Psoas muscle (tissue), 8 donors: ENCODE measurements around the gene CFAP100. TPM values are rescaled to one million over a fixed set of nuclear protein-coding genes. Genes with fewer than 3 reads are reported as not detected.

Experiments used
- ATAC-seq, 4 donors: fragments of 200-7000 bp; cut with Tn5 transposase; one replicate each; pipeline ENCODE4 v1.9.1; 2020; ENCODE audit warnings: moderate library complexity in 3 of 4, mild to moderate bottlenecking in 2 of 4
- DNase-seq, 2 donors: peaks; one replicate each; pipeline ENCODE4 v3.0.0-alpha.2; 2020
- H3K27ac ChIP-seq: fragments of 200-600 bp; one replicate; pipeline ENCODE4 v1.8.0; 2022
- H3K27me3 ChIP-seq, 3 donors: fragments of 200-600 bp in 1 of 3; one replicate each; pipeline versions ENCODE4 v1.6.1 to v1.8.0; 2013 to 2022; ENCODE audit warnings: low read length in 2 of 3, mild to moderate bottlenecking in 2 of 3, moderate library complexity in 1 of 3; ENCODE audit not compliant: insufficient read depth in 3 of 3
- H3K36me3 ChIP-seq, 2 donors: fragments of 200-600 bp in 1 of 2; one replicate each; pipeline versions ENCODE4 v1.6.1 to v1.8.0; 2013 to 2022; ENCODE audit warnings: low read depth in 1 of 2, mild to moderate bottlenecking in 1 of 2, moderate library complexity in 1 of 2; ENCODE audit not compliant: insufficient read depth in 1 of 2
- H3K4me1 ChIP-seq: fragments of 200-600 bp; one replicate; pipeline ENCODE4 v1.8.0; 2022
- H3K4me3 ChIP-seq: fragments of 200-600 bp; one replicate; pipeline ENCODE4 v1.8.0; 2022; ENCODE audit warnings: mild to moderate bottlenecking
- H3K9me3 ChIP-seq: fragments of 200-600 bp; one replicate; pipeline ENCODE4 v1.8.0; 2022
- WGBS, 3 donors: extraction: QIAGEN DNeasy Blood & Tissue Kit; methylation state at CpG; one replicate each; pipeline versions ENCODE4 v1.1.6 to v1.1.7; 2013; 5-methylcytosine and 5-hydroxymethylcytosine counted together
- intact Hi-C, 2 donors: fragments of 100-400 bp; cut with DNase I; formaldehyde crosslinking; loops; one replicate each; pipeline versions ENCODE4 v1.11.0 to v1.14.2; 2022
- polyA plus RNA-seq, 3 donors: library from polyadenylated mRNA; stranded (reverse); fragments of 200-250 nt; gene quantifications; one replicate each; pipeline ENCODE4 v1.2.3, GENCODE V29; 2013
- total RNA-seq, 4 donors: library from RNA; stranded (reverse); fragmentation: NEBNext Ultra II Directional in 2 of 4; extraction: Animal tissue kit (Norgen Biotek cat#: 25700) in 2 of 4; gene quantifications; one replicate each; pipeline versions ENCODE4 v1.2.1 to v1.2.4, GENCODE V29; 2021 to 2023
- TF ChIP-seq, protein P1 (sequence below): fragments of 200-600 bp; IDR thresholded peaks from one replicate; pipeline ENCODE4 v1.8.0; 2022; ENCODE audit warnings: antibody characterized with exemption
- donor health status: healthy with polysubstance abuse.
- donor health status: DM: no; HTN: no; CAD: no; lungs with moderate emphysema.
- donor health status: Bipolar disorder and iron deficiency.
- donor health status: healthy.
- donor health status: DM: yes; HTN: yes; CAD: no.
- donor health status: DM: no; HTN: no; CAD: no.
- donor health status: DM: no; HTN: no; CAD: no.
- donor health status: DM: yes; HTN: yes; CAD: no.

The CFAP100 gene
- total and polyA plus RNA-seq, 7 donors, result not detected

DNA sequence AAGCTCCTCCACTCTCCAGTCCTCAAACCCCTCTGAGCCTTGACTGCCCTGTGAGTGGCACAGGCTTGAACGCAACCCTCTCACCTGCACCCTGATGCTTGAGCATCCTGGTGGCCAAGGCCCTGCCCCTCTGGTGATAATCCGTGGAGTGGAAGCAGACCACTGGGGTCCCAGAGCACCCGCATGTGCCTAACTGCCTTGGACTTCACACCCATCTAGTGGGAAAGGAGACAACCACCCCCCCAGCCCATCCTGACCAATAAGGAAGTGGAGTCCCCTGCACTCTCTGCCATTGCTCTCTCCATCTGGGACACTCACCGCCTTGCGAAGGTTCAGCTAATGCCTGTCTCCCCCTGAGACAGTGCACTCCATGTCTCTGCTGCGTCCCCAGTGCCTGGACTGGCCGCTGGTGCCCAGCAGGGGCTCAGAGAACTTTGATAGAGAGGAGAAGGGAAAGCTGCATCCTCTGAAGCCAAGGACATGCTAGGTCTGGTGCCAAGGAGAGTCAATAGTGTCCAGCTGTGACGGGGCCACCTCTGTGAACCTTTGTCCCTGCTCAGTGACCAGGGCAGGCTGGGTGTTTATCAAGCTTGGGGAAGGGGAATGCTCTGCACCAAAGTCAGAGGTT is 40.9 kb upstream of the CFAP100 start:
- H3K27me3 ChIP-seq, result no peaks in the 10 kb centered on the region
- no peaks in the 10 kb centered on the region for H3K9me3 ChIP-seq
- intact Hi-C loops, result loop anchor here in 1 of 2 donors (2.0 to 10.0 kb wide), 3 partner anchors 67 to 121 kb away; partner anchors contain the start of gene ZXDC
- ATAC-seq (no peak), DNase-seq (peak; percentile 15 to 60)
- 66 to 71% (median 67%) methylated on average over 8 of the region's 8 CpGs for WGBS, 3 donors
- peak overlapping the region; percentile 99 for H3K27ac ChIP-seq
- peaks cover 0 to 25% of the 10 kb centered on the region in 2 donors for H3K36me3 ChIP-seq
- TF ChIP-seq, protein P1, sequence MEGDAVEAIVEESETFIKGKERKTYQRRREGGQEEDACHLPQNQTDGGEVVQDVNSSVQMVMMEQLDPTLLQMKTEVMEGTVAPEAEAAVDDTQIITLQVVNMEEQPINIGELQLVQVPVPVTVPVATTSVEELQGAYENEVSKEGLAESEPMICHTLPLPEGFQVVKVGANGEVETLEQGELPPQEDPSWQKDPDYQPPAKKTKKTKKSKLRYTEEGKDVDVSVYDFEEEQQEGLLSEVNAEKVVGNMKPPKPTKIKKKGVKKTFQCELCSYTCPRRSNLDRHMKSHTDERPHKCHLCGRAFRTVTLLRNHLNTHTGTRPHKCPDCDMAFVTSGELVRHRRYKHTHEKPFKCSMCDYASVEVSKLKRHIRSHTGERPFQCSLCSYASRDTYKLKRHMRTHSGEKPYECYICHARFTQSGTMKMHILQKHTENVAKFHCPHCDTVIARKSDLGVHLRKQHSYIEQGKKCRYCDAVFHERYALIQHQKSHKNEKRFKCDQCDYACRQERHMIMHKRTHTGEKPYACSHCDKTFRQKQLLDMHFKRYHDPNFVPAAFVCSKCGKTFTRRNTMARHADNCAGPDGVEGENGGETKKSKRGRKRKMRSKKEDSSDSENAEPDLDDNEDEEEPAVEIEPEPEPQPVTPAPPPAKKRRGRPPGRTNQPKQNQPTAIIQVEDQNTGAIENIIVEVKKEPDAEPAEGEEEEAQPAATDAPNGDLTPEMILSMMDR, result no peak
- peaks cover 78% of the 10 kb centered on the region for H3K4me1 ChIP-seq
- H3K4me3 ChIP-seq, result peak overlapping the region; percentile 74

- peak overlapping the region; percentile 99 for H3K27ac ChIP-seq
- H3K4me3 ChIP-seq, result peak overlapping the region; percentile 74
- DNase-seq (peak in 1 of 2 donors; percentile 56), ATAC-seq (no peak)
- peaks cover 0 to 25% of the 10 kb centered on the region in 2 donors for H3K36me3 ChIP-seq
- TF ChIP-seq, protein P1, result no peak
- no peaks in the 10 kb centered on the region for H3K9me3 ChIP-seq
- H3K4me1 ChIP-seq, result peaks cover 70% of the 10 kb centered on the region
- intact Hi-C loops, result loop anchor here (2.0 to 10.0 kb wide), 4 partner anchors 67 to 120 kb away; partner anchors contain the start of gene ZXDC (in 1 of the 2)
- 33 to 67% (median 37%) methylated on average over 7 of the region's 7 CpGs for WGBS, 3 donors
- no peaks in the 10 kb centered on the region for H3K27me3 ChIP-seq
Measured at GRCh38 chr3:126354776-126355175, 39.9 kb upstream of the CFAP100 start.

DNA sequence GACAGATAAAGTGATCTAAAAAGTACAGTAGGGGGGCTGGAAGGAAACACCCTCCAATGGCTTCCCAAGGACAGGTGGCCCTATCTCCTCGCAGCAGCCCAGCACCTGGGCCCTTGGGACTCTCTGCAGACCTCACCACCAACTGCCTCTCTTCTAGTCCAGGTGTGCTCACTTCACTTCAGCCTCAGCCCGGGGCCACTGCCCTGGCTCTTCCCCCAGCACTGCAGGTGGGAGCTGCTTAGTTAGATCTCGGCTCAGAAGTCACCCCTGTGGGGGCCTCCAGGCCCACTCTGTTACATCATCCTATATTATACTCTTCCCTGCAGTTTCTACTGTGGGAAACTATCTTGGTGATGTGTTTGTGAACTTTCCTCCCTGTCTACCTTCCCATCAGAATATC is 39.5 kb upstream of the CFAP100 start:
- TF ChIP-seq, protein P1, result no peak
- DNase-seq, result peak in 1 of 2 donors; percentile 46
- Histone ChIP-seq H3K27ac (peak overlapping the region; percentile 99), H3K36me3 (peaks cover 0 to 23% of the 10 kb centered on the region in 2 donors), H3K27me3 (no peaks in the 10 kb centered on the region), H3K9me3 (no peaks in the 10 kb centered on the region), H3K4me1 (peaks cover 65% of the 10 kb centered on the region), H3K4me3 (peak overlapping the region; percentile 74)
- no peak for ATAC-seq
- intact Hi-C loops, result loop anchor here (2.0 to 10.0 kb wide), 3 partner anchors 93 to 120 kb away; partner anchors contain the start of gene ZXDC (in 1 of the 2)
- WGBS, 3 donors, result 36 to 53% (median 51%) methylated on average over 3 of the region's 3 CpGs

DNA sequence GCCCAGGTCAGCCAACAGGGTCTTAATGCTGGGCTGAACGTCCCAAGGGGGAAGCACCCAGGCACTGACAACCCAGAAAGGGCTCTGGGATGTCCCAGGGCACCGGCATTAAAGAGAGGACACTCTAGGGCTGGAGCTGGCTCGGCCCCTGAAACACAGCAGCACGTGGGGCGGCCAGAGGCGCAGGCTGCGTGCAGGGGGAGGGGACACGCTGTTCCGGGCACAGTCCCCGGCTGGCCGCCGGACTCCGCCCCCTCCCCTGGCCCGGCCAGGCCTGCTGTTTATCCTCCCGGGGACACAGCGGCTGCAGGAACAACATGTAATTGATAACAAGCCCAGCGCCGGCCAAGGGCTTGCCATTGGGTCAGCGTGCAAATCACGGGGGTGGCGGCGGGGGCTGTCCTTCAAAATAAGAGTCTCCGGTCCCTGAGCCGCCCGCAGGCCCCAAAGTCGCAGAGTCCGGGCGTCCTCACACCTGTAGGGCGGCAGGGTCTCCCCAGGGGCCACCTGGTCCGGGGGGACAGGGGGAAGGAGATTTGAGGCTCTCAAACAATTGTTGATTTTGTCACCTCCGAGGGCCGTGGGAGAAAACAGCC is 38.8 kb upstream of the CFAP100 start:
- intact Hi-C loops, result loop anchor here (2.0 to 10.0 kb wide), 3 partner anchors 94 to 119 kb away; partner anchors contain the start of gene ZXDC (in 1 of the 2)
- peak overlapping the region; percentile 99 for H3K27ac ChIP-seq
- ATAC-seq, result peak; percentile 83 to 91 (median 86)
- TF ChIP-seq, protein P1, result no peak
- H3K27me3 ChIP-seq, result no peaks in the 10 kb centered on the region
- peak; percentile 98 to 99 for DNase-seq
- H3K9me3 ChIP-seq, result no peaks in the 10 kb centered on the region
- WGBS, 3 donors, result 1% methylated on average over 30 to 32 of the region's 32 CpGs
- H3K4me1 ChIP-seq, result peaks cover 59% of the 10 kb centered on the region
- peaks cover 0 to 17% of the 10 kb centered on the region in 2 donors for H3K36me3 ChIP-seq
- peak overlapping the region; percentile 74 for H3K4me3 ChIP-seq
